ENCODE results near the gene BTG3.

DNA sequence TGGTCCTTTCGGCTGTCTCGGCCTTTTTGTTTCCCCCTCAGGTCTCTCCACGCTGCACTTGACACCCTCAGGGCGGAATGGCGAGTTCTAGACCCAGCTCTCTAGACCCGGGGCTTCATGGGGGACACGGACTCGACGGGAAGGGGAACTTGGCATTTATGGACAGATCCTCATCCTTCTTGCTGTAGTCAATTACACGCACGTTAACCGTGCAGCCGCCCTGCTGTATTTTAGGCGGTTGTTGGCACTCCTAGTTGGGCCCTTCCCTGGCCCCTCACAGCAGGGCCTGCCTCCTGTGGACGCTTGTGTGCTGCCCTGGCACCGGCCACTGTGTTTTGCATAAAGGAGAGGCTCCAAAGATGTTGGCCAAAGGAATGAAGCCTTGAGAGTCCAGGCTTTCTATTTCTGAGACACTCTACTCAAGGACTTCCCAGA lies 558 bp upstream of the BTG3 start:
- TF ChIP-seq CTCF (IDR thresholded peaks at IDR 0.05; ENCODE audit: low read depth, low read length) (no peak), EZH2phosphoT487 (IDR thresholded peaks at IDR 0.05; ENCODE audit: low read depth) (no peak)

Data from OCI-LY3 (cell line).